Measurements from ENCODE around the gene IQSEC1.
"Not testable (repeated sequence)": the region's sequence is repeated elsewhere in the genome, so short reads cannot be mapped to it uniquely, and the experiment has no call there.

IQSEC1 gene

GRCh38 chr3:12869035-12869621, 204.1 kb downstream of the IQSEC1 start:
- DNase-seq (ENCODE audit: low read depth): no peak

GRCh38 chr3:12868039-12869034, 204.9 kb downstream of the IQSEC1 start:
- DNase-seq (ENCODE audit: low read depth): peak; percentile 61

GRCh38 chr3:12866836-12867235, 206.4 kb downstream of the IQSEC1 start:
- no peak for DNase-seq (ENCODE audit: low read depth)

- no peak for DNase-seq (ENCODE audit: low read depth)
Observed at GRCh38 chr3:12865271-12865670, 208.0 kb downstream of the IQSEC1 start.

- DNase-seq (ENCODE audit: low read depth): no peak
Observed at GRCh38 chr3:12862387-12862786, 210.8 kb downstream of the IQSEC1 start.

- DNase-seq (ENCODE audit: low read depth): no peak
Observed at GRCh38 chr3:12861611-12862010, 211.6 kb downstream of the IQSEC1 start.

GRCh38 chr3:12859840-12860239, 213.4 kb downstream of the IQSEC1 start:
- DNase-seq (ENCODE audit: low read depth): no peak

GRCh38 chr3:12856626-12857025, 216.6 kb downstream of the IQSEC1 start:
- no peak for DNase-seq (ENCODE audit: low read depth)

GRCh38 chr3:12854565-12854964, 218.7 kb downstream of the IQSEC1 start:
- no peak for DNase-seq (ENCODE audit: low read depth)

GRCh38 chr3:12853847-12854246, 219.4 kb downstream of the IQSEC1 start:
- DNase-seq (ENCODE audit: low read depth): not testable (repeated sequence)

- no peak for DNase-seq (ENCODE audit: low read depth)
Observed at GRCh38 chr3:12852201-12852600, 221.0 kb downstream of the IQSEC1 start.
